Measurements from ENCODE around the gene ZFYVE1. TPM values are rescaled to one million over a fixed set of nuclear protein-coding genes. Genes with fewer than 3 reads are reported as not detected.

The ZFYVE1 gene
- total RNA-seq, 1 donor from 2014 or later = 16.5 TPM

- intact Hi-C loops (cut with micrococcal nuclease) = no loop called here
- no peak for DNase-seq
- Mint-ChIP-seq H3K36me3 (ENCODE audit: low read depth) (peaks cover 61% of the 10 kb centered on the region), H3K9me3 (no peaks in the 10 kb centered on the region), H3K4me1 (no peaks in the 10 kb centered on the region), H3K4me3 (no peak overlapping the region), H3K27me3 (no peaks in the 10 kb centered on the region), H3K27ac (no peak overlapping the region)
- ChIA-PET POLR2A (no interaction called here), CTCF (no interaction called here)
- ATAC-seq (ENCODE audit: low read depth) = no peak
- TF ChIP-seq, protein P1, sequence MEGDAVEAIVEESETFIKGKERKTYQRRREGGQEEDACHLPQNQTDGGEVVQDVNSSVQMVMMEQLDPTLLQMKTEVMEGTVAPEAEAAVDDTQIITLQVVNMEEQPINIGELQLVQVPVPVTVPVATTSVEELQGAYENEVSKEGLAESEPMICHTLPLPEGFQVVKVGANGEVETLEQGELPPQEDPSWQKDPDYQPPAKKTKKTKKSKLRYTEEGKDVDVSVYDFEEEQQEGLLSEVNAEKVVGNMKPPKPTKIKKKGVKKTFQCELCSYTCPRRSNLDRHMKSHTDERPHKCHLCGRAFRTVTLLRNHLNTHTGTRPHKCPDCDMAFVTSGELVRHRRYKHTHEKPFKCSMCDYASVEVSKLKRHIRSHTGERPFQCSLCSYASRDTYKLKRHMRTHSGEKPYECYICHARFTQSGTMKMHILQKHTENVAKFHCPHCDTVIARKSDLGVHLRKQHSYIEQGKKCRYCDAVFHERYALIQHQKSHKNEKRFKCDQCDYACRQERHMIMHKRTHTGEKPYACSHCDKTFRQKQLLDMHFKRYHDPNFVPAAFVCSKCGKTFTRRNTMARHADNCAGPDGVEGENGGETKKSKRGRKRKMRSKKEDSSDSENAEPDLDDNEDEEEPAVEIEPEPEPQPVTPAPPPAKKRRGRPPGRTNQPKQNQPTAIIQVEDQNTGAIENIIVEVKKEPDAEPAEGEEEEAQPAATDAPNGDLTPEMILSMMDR (IDR thresholded peaks at IDR 0.05) = no peak
Measured at GRCh38 chr14:73000073-73000472, 26.8 kb downstream of the ZFYVE1 start.

GRCh38 chr14:72999316-72999715 is 27.6 kb downstream of the ZFYVE1 start:
- TF ChIP-seq, protein P1 (IDR thresholded peaks at IDR 0.05) = no peak
- intact Hi-C loops (cut with micrococcal nuclease) = no loop called here
- Mint-ChIP-seq H3K27me3 (no peaks in the 10 kb centered on the region), H3K4me1 (no peaks in the 10 kb centered on the region), H3K4me3 (no peak overlapping the region), H3K9me3 (no peaks in the 10 kb centered on the region), H3K27ac (no peak overlapping the region), H3K36me3 (ENCODE audit: low read depth) (peaks cover 65% of the 10 kb centered on the region)
- DNase-seq = no peak
- ChIA-PET CTCF (no interaction called here), POLR2A (interaction anchor here (0.7 kb wide), 1 partner anchor 1993 kb away, joined by 3 read pairs; no protein-coding TSS in a partner anchor)
- no peak for ATAC-seq (ENCODE audit: low read depth)

GRCh38 chr14:72998252-72998903 is 28.5 kb downstream of the ZFYVE1 start:
- Mint-ChIP-seq H3K36me3 (ENCODE audit: low read depth) (peaks cover 59% of the 10 kb centered on the region), H3K4me3 (no peak overlapping the region), H3K9me3 (no peaks in the 10 kb centered on the region), H3K27ac (no peak overlapping the region), H3K27me3 (no peaks in the 10 kb centered on the region), H3K4me1 (no peaks in the 10 kb centered on the region)
- TF ChIP-seq, protein P1 (IDR thresholded peaks at IDR 0.05) = no peak
- ATAC-seq (ENCODE audit: low read depth) = no peak
- POLR2A ChIA-PET = no interaction called here
- intact Hi-C loops (cut with micrococcal nuclease) = no loop called here
- CTCF ChIA-PET = no interaction called here
- no peak for DNase-seq

- no peaks in the 10 kb centered on the region for H3K4me1 Mint-ChIP-seq
- no peaks in the 10 kb centered on the region for H3K9me3 Mint-ChIP-seq
- no peak overlapping the region for H3K27ac Mint-ChIP-seq
- intact Hi-C loops (cut with micrococcal nuclease) = no loop called here
- TF ChIP-seq, protein P1 (IDR thresholded peaks at IDR 0.05) = no peak
- ChIA-PET CTCF (no interaction called here), POLR2A (no interaction called here)
- ATAC-seq (ENCODE audit: low read depth) (no peak), DNase-seq (no peak)
- H3K27me3 Mint-ChIP-seq = no peaks in the 10 kb centered on the region
- H3K4me3 Mint-ChIP-seq = no peak overlapping the region
- peaks cover 65% of the 10 kb centered on the region for H3K36me3 Mint-ChIP-seq (ENCODE audit: low read depth)
Measured at GRCh38 chr14:72996916-72997315, 30.0 kb downstream of the ZFYVE1 start.

GRCh38 chr14:72990171-72990570 is 36.7 kb downstream of the ZFYVE1 start:
- Mint-ChIP-seq H3K27ac (no peak overlapping the region), H3K9me3 (no peaks in the 10 kb centered on the region), H3K36me3 (ENCODE audit: low read depth) (peaks cover 60% of the 10 kb centered on the region), H3K27me3 (no peaks in the 10 kb centered on the region), H3K4me1 (no peaks in the 10 kb centered on the region), H3K4me3 (no peak overlapping the region)
- DNase-seq (no peak), ATAC-seq (ENCODE audit: low read depth) (no peak)
- POLR2A ChIA-PET = no interaction called here
- intact Hi-C loops (cut with micrococcal nuclease) = no loop called here
- TF ChIP-seq, protein P1 (IDR thresholded peaks at IDR 0.05) = no peak
- CTCF ChIA-PET = no interaction called here
